Type B pancreatic cell (in vitro differentiated cells): ENCODE measurements around the gene ADAMTS16. TPM values are rescaled to one million over a fixed set of nuclear protein-coding genes. Genes with fewer than 3 reads are reported as not detected.

Experiments
- DNase-seq: peaks from one replicate; pipeline ENCODE4 v3.0.0; 2021; ENCODE audit warnings: mixed read lengths; ENCODE audit not compliant: unreplicated experiment; ENCODE audit errors: extremely low spot score
- H3K27ac Mint-ChIP-seq: 2 replicates; pipeline ENCODE4 v1.8.0; 2021; ENCODE audit warnings: mild to moderate bottlenecking, mixed read lengths
- H3K27me3 Mint-ChIP-seq: 2 replicates; pipeline ENCODE4 v1.8.0; 2021; ENCODE audit warnings: mixed read lengths
- H3K36me3 Mint-ChIP-seq: 2 replicates; pipeline ENCODE4 v1.8.0; 2021; ENCODE audit warnings: mixed read lengths
- H3K4me1 Mint-ChIP-seq: one replicate; pipeline ENCODE4 v1.8.0; 2021; ENCODE audit warnings: mixed read lengths; ENCODE audit not compliant: unreplicated experiment
- H3K4me3 Mint-ChIP-seq: 2 replicates; pipeline ENCODE4 v1.8.0; 2021; ENCODE audit warnings: mild to moderate bottlenecking, mixed read lengths
- H3K9me3 Mint-ChIP-seq: 2 replicates; pipeline ENCODE4 v1.8.0; 2021; ENCODE audit warnings: mixed read lengths
- total RNA-seq: library from RNA; stranded (reverse); gene quantifications from 2 replicates; pipeline ENCODE4 v1.2.1, GENCODE V29; 2021; ENCODE audit warnings: low replicate concordance
- TF ChIP-seq, protein P1 (sequence below): fragments of 200-600 bp; sonication (generic); conservative IDR thresholded peaks from 2 replicates; pipeline ENCODE4 v1.5.0; 2021; ENCODE audit warnings: antibody characterized with exemption, mild to moderate bottlenecking

The ADAMTS16 gene
- total RNA-seq, 1 donor from 2014 or later: 23.3 TPM

DNA sequence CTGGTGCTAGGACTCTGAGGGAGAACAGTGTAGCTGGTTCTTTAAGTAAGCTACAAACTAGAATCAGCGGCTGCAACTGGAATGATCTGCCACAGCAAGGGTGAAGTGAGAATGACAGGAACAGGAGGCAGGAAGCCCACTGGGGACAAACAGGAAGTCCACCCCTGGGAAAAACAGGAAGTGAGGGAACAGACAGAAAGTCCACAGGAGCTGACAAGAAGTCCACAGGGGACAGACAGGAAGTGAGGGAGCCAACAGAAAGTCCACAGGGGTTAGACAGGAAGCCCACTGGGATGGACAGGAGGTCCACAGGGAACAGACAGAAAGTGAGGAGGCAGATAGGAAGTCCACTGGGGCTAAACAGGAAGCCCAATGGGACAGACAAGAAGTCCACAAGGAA lies 15.5 kb downstream of the ADAMTS16 start:
- TF ChIP-seq, protein P1, sequence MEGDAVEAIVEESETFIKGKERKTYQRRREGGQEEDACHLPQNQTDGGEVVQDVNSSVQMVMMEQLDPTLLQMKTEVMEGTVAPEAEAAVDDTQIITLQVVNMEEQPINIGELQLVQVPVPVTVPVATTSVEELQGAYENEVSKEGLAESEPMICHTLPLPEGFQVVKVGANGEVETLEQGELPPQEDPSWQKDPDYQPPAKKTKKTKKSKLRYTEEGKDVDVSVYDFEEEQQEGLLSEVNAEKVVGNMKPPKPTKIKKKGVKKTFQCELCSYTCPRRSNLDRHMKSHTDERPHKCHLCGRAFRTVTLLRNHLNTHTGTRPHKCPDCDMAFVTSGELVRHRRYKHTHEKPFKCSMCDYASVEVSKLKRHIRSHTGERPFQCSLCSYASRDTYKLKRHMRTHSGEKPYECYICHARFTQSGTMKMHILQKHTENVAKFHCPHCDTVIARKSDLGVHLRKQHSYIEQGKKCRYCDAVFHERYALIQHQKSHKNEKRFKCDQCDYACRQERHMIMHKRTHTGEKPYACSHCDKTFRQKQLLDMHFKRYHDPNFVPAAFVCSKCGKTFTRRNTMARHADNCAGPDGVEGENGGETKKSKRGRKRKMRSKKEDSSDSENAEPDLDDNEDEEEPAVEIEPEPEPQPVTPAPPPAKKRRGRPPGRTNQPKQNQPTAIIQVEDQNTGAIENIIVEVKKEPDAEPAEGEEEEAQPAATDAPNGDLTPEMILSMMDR: no peak
- peaks cover 18% of the 10 kb centered on the region for H3K4me1 Mint-ChIP-seq
- DNase-seq: no peak
- H3K36me3 Mint-ChIP-seq: peaks cover 4% of the 10 kb centered on the region
- no peak overlapping the region for H3K4me3 Mint-ChIP-seq
- H3K9me3 Mint-ChIP-seq: peaks cover 14% of the 10 kb centered on the region
- H3K27ac Mint-ChIP-seq: no peak overlapping the region
- no peaks in the 10 kb centered on the region for H3K27me3 Mint-ChIP-seq

GRCh38 chr5:5156471-5157082 lies 16.4 kb downstream of the ADAMTS16 start:
- peaks cover 4% of the 10 kb centered on the region for H3K36me3 Mint-ChIP-seq
- peaks cover 14% of the 10 kb centered on the region for H3K9me3 Mint-ChIP-seq
- H3K4me3 Mint-ChIP-seq: no peak overlapping the region
- TF ChIP-seq, protein P1: no peak
- peaks cover 18% of the 10 kb centered on the region for H3K4me1 Mint-ChIP-seq
- DNase-seq: no peak
- no peaks in the 10 kb centered on the region for H3K27me3 Mint-ChIP-seq
- no peak overlapping the region for H3K27ac Mint-ChIP-seq

GRCh38 chr5:5158472-5158895 lies 18.4 kb downstream of the ADAMTS16 start:
- Mint-ChIP-seq H3K36me3 (no peaks in the 10 kb centered on the region), H3K27ac (no peak overlapping the region), H3K4me1 (peaks cover 18% of the 10 kb centered on the region), H3K9me3 (peaks cover 7% of the 10 kb centered on the region), H3K4me3 (no peak overlapping the region), H3K27me3 (no peaks in the 10 kb centered on the region)
- TF ChIP-seq, protein P1: no peak
- no peak for DNase-seq

DNA sequence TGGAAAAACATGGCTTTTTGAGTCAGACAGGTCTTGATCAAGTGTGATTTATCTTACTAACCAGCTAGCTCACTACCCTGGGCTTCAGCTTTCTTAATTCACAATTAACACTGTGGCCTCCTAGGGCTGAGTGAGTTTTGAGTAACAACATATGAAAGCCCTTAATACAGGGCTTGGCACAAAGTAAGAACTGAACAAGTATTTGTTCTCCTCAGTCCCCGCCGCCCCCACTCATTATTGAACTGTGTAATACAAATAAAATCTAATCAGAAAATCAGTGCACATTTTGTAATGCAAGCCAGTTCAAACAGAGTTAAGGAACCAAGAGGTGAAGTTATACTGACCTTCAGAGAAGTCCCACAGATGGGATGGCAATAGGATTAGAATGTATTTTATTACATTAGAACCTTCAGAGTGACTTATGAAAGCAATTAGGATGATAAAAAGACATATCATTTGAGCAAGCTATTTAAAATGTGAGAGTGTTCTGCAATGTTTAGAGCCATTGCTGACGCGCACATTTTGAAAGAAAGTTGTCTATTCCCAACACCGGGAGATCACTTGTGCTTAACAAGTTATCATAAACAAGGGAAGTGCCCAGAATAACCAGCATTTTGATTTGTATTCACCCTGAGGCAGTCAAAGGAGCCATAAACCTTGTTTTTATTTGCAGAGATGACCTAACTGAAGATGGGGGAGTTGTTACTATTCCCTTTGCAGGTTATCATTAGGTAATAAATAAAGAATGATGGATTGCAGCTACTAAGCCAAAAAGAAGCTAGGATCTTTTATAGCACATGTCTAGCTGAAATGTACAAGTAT lies 19.4 kb downstream of the ADAMTS16 start:
- no peak for DNase-seq

GRCh38 chr5:5164163-5164562 lies 24.0 kb downstream of the ADAMTS16 start:
- peaks cover 5% of the 10 kb centered on the region for H3K4me1 Mint-ChIP-seq
- no peak overlapping the region for H3K27ac Mint-ChIP-seq
- H3K4me3 Mint-ChIP-seq: no peak overlapping the region
- H3K27me3 Mint-ChIP-seq: no peaks in the 10 kb centered on the region
- DNase-seq: no peak
- TF ChIP-seq, protein P1: no peak
- no peaks in the 10 kb centered on the region for H3K9me3 Mint-ChIP-seq
- H3K36me3 Mint-ChIP-seq: no peaks in the 10 kb centered on the region

More for the DNA sequence above, 19.4 kb downstream of the ADAMTS16 start:
- no peaks in the 10 kb centered on the region for H3K36me3 Mint-ChIP-seq
- peaks cover 18% of the 10 kb centered on the region for H3K4me1 Mint-ChIP-seq
- H3K9me3 Mint-ChIP-seq: peaks cover 7% of the 10 kb centered on the region
- no peak overlapping the region for H3K4me3 Mint-ChIP-seq
- H3K27me3 Mint-ChIP-seq: no peaks in the 10 kb centered on the region
- H3K27ac Mint-ChIP-seq: no peak overlapping the region
- TF ChIP-seq, protein P1: no peak
